CD4-positive, alpha-beta T cell (primary cell): ENCODE results near the gene B3GLCT. TPM values are rescaled to one million over a fixed set of nuclear protein-coding genes. Genes with fewer than 3 reads are reported as not detected.

Experiments
- ATAC-seq: fragments of 200-7000 bp; cut with Tn5 transposase; one replicate; pipeline ENCODE4 v1.10.0; 2022; ENCODE audit warnings: mild to moderate bottlenecking; ENCODE audit not compliant: poor library complexity
- CTCF ChIA-PET: fragments of 350-600 bp; sonication (Branson Sonifier 250); formaldehyde crosslinking; loops from one replicate; lab custom pipeline; 2021; ENCODE audit warnings: antibody characterized with exemption, inconsistent platforms; lab: Charles Lee
- POLR2A ChIA-PET: fragments of 350-600 bp; sonication (Branson Sonifier 250); formaldehyde crosslinking; loops from one replicate; lab custom pipeline; 2021; ENCODE audit warnings: antibody characterized with exemption, inconsistent platforms; lab: Charles Lee
- DNase-seq, 14 experiments: peaks; one replicate each; pipeline ENCODE4 v3.0.0-alpha.2; 2013 to 2020; ENCODE audit warnings: mixed read lengths in 2 of 14
- H3K27ac ChIP-seq, 2 donors: one replicate each; pipeline versions ENCODE4 v1.5.1 to v1.7.0; 2013; ENCODE audit warnings: low read length in 2 of 2, low read depth in 1 of 2, mild to moderate bottlenecking in 1 of 2
- H3K27me3 ChIP-seq, 2 experiments: 1 replicate in 1 of 2; 2 replicates in 1 of 2; pipeline versions ENCODE4 v1.6.1 to v1.7.0; 2013; ENCODE audit warnings: low read length in 2 of 2, control low read depth in 1 of 2, mild to moderate bottlenecking in 1 of 2, moderate library complexity in 1 of 2; ENCODE audit not compliant: insufficient read depth in 2 of 2, control insufficient read depth in 1 of 2
- H3K36me3 ChIP-seq: one replicate; pipeline ENCODE4 v1.6.1; 2013; ENCODE audit warnings: low read length, control low read depth; ENCODE audit not compliant: insufficient read depth
- H3K4me1 ChIP-seq: one replicate; pipeline ENCODE4 v1.6.1; 2013; ENCODE audit warnings: low read length, control low read depth; ENCODE audit not compliant: insufficient read depth
- H3K4me3 ChIP-seq: one replicate; pipeline ENCODE4 v1.5.1; 2013; ENCODE audit warnings: mild to moderate bottlenecking, low read length, moderate library complexity
- H3K9me3 ChIP-seq, 2 experiments: 1 replicate in 1 of 2; 2 replicates in 1 of 2; pipeline versions ENCODE4 v1.6.1 to v1.7.0; 2013; ENCODE audit warnings: low read length in 2 of 2, mild to moderate bottlenecking in 2 of 2, control low read depth in 1 of 2, moderate library complexity in 1 of 2; ENCODE audit not compliant: control insufficient read depth in 1 of 2, insufficient read depth in 1 of 2
- H3K27ac Mint-ChIP-seq: one replicate; pipeline ENCODE4 v1.8.0; 2020; ENCODE audit warnings: mixed read lengths
- H3K27me3 Mint-ChIP-seq: one replicate; pipeline ENCODE4 v1.8.0; 2021; ENCODE audit warnings: mixed read lengths
- H3K36me3 Mint-ChIP-seq: one replicate; pipeline ENCODE4 v1.8.0; 2021; ENCODE audit warnings: low read depth, mixed read lengths
- H3K4me1 Mint-ChIP-seq: one replicate; pipeline ENCODE4 v1.8.0; 2021; ENCODE audit warnings: low read depth, mixed read lengths
- H3K4me3 Mint-ChIP-seq: one replicate; pipeline ENCODE4 v1.8.0; 2020; ENCODE audit warnings: mild to moderate bottlenecking, mixed read lengths
- H3K9me3 Mint-ChIP-seq: one replicate; pipeline ENCODE4 v1.8.0; 2020; ENCODE audit warnings: mixed read lengths
- CTCF ChIP-seq: fragments of 200-600 bp; IDR thresholded peaks from one replicate; pipeline ENCODE4 v1.8.0; 2022; ENCODE audit warnings: antibody characterized with exemption, mild to moderate bottlenecking
- intact Hi-C, 2 experiments: fragments of 100-400 bp; cut with DNase I in 1 of 2; cut with micrococcal nuclease in 1 of 2; formaldehyde crosslinking; loops; one replicate each; pipeline versions ENCODE4 v1.15.1 to v1.9.0; 2023 to 2025; cut with DNase I, micrococcal nuclease
- total RNA-seq, 174 experiments: library from RNA in 2 of 174; stranded (reverse) in 2 of 174; gene quantifications; one replicate each; pipeline ENCODE4 v1.2.3 and lab custom pipeline; 2021 to 2026

The B3GLCT gene
- total RNA-seq, 2 experiments from 2014 or later: 3.2 to 3.7 TPM

DNA sequence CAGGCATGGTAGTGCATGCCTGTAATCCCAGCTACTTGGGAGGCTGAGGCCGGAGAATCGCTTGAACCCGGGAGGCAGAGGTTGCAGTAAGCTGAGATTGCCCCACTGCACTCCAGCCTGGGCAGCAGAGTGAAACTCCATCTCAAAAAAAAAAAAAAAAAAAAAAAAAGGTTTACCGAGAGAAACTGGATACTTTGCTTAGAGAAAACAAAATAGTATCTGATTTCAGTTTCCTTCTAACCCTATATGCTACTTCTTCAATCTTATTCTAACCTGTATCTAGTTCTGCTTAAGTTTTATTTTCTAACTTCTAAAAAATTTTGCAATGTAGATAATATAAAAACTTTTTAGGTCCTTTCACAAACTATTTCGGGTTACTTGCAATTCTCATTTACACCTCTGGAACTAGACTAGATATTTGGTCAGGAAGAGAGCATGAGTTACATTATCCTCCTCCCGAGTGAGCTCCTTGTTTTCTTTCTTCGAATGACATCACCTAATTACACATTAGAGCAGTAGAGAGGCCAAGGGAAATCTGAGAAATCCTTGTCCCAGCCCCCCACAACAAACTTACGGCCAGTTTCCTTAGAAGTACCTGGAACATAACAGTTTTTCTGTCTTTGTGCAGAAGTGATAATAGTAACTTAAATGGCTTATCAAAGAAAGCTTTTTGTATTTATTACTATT lies 128.9 kb downstream of the B3GLCT start:
- ChIA-PET CTCF (no interaction called here), POLR2A (no interaction called here)
- Histone ChIP-seq H3K9me3 (no peaks in the 10 kb centered on the region), H3K27me3 (no peaks in the 10 kb centered on the region), H3K4me1 (no peaks in the 10 kb centered on the region), H3K27ac (no peak overlapping the region), H3K36me3 (no peaks in the 10 kb centered on the region), H3K4me3 (no peak overlapping the region)
- no peak for ATAC-seq
- no peaks in the 10 kb centered on the region for H3K4me1 Mint-ChIP-seq
- no peak overlapping the region for H3K27ac Mint-ChIP-seq
- peaks cover 72% of the 10 kb centered on the region for H3K36me3 Mint-ChIP-seq
- no peaks in the 10 kb centered on the region for H3K27me3 Mint-ChIP-seq
- H3K9me3 Mint-ChIP-seq: no peaks in the 10 kb centered on the region
- intact Hi-C loops: no loop called here
- DNase-seq: no peak
- no peak overlapping the region for H3K4me3 Mint-ChIP-seq
- TF ChIP-seq CTCF: no peak

DNA sequence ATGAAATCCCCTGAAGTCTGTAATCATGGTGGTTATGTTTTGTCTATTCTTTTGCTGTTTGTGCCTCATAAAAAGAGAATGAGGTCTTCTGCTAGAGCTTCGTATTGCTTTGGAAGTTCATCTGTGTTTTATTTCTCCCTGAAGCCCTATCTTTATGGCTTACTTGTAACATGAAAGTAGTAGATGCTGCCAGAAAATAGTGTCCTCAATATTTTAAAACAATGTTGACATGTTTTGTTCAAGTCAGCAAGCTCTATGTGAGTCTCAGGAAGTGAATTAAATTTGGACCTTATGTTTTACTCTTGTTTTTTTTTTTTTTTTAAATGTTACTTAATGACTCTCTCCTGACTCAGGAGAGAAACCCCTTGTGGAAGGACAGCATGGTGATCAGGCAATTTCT lies 130.5 kb downstream of the B3GLCT start:
- Mint-ChIP-seq H3K27me3 (no peaks in the 10 kb centered on the region), H3K27ac (no peak overlapping the region), H3K4me1 (no peaks in the 10 kb centered on the region), H3K9me3 (peaks cover 4% of the 10 kb centered on the region), H3K4me3 (no peak overlapping the region), H3K36me3 (peaks cover 58% of the 10 kb centered on the region)
- DNase-seq (no peak), ATAC-seq (no peak)
- intact Hi-C loops: no loop called here
- H3K4me1 ChIP-seq: no peaks in the 10 kb centered on the region
- H3K4me3 ChIP-seq: no peak overlapping the region
- ChIA-PET CTCF (no interaction called here), POLR2A (no interaction called here)
- H3K27me3 ChIP-seq: no peaks in the 10 kb centered on the region
- no peaks in the 10 kb centered on the region for H3K36me3 ChIP-seq
- no peak overlapping the region for H3K27ac ChIP-seq
- H3K9me3 ChIP-seq: no peaks in the 10 kb centered on the region
- TF ChIP-seq CTCF: no peak

GRCh38 chr13:31331068-31331467 lies 131.3 kb downstream of the B3GLCT start:
- Mint-ChIP-seq H3K4me3 (no peak overlapping the region), H3K4me1 (no peaks in the 10 kb centered on the region), H3K36me3 (peaks cover 50% of the 10 kb centered on the region), H3K9me3 (peaks cover 8% of the 10 kb centered on the region), H3K27me3 (no peaks in the 10 kb centered on the region), H3K27ac (no peak overlapping the region)
- ChIA-PET CTCF (no interaction called here), POLR2A (no interaction called here)
- ATAC-seq (no peak), DNase-seq (no peak)
- Histone ChIP-seq H3K36me3 (no peaks in the 10 kb centered on the region), H3K4me1 (no peaks in the 10 kb centered on the region), H3K27ac (no peak overlapping the region), H3K9me3 (peaks cover 0 to 2% of the 10 kb centered on the region in 2 experiments), H3K27me3 (no peaks in the 10 kb centered on the region), H3K4me3 (no peak overlapping the region)
- intact Hi-C loops: no loop called here
- no peak for TF ChIP-seq CTCF
